Thyroid gland (tissue), 4 donors: ENCODE results near the gene SORCS2. TPM values are rescaled to one million over a fixed set of nuclear protein-coding genes. Genes with fewer than 3 reads are reported as not detected.
A peak's percentile ranks its signal among the peaks of the same experiment; 100 is the strongest.

Source experiments
- DNase-seq, 2 donors: peaks; one replicate each; pipeline ENCODE4 v3.0.0-alpha.2; 2019
- H3K27ac ChIP-seq, 3 donors: fragments of 200-600 bp; sonication (generic); 1 replicate in 2 of 3; 2 replicates in 1 of 3; pipeline ENCODE4 v1.5.1; 2016 to 2019; ENCODE audit warnings: mild to moderate bottlenecking in 1 of 3, moderate library complexity in 1 of 3
- H3K27me3 ChIP-seq: fragments of 200-600 bp; sonication (generic); one replicate; pipeline ENCODE4 v1.5.1; 2019
- H3K36me3 ChIP-seq, 2 donors: fragments of 200-600 bp; sonication (generic); one replicate each; pipeline ENCODE4 v1.5.1; 2016 to 2019
- H3K4me1 ChIP-seq, 2 donors: fragments of 200-600 bp; sonication (generic); one replicate each; pipeline ENCODE4 v1.5.1; 2017 to 2019
- H3K4me3 ChIP-seq, 3 donors: fragments of 200-600 bp; sonication (generic); replicated peaks in 1 of 3; 1 replicate in 2 of 3; 2 replicates in 1 of 3; pipeline ENCODE4 v1.5.1; 2016; ENCODE audit warnings: mild to moderate bottlenecking in 1 of 3
- H3K9me3 ChIP-seq: fragments of 200-600 bp; sonication (generic); one replicate; pipeline ENCODE4 v1.5.1; 2017
- POLR2A ChIP-seq, 2 donors: fragments of 450-650 bp; IDR thresholded peaks; one replicate each; pipeline ENCODE4 v1.6.1; 2017; ENCODE audit warnings: antibody characterized with exemption in 2 of 2, mild to moderate bottlenecking in 2 of 2, moderate library complexity in 1 of 2
- WGBS, 2 donors: methylation state at CpG; one replicate each; pipeline ENCODE4 v1.1.5; 2017; 5-methylcytosine and 5-hydroxymethylcytosine counted together
- intact Hi-C: fragments of 100-400 bp; cut with DNase I; formaldehyde crosslinking; loops from one replicate; pipeline ENCODE4 v1.15.1; 2023
- total RNA-seq, 4 donors: library from RNA; depleted of rRNA; stranded (reverse); fragments of >200 nt; gene quantifications; one replicate each; pipeline ENCODE4 v1.2.3, GENCODE V29; 2016
- TF ChIP-seq, protein P1 (sequence below), 6 experiments: fragments of 200-600 bp in 3 of 6; fragments of 450-650 bp in 3 of 6; sonication (generic) in 3 of 6; IDR thresholded peaks; one replicate each; pipeline ENCODE4 v1.5.1; 2016 to 2019; ENCODE audit warnings: antibody characterized with exemption in 6 of 6, mild to moderate bottlenecking in 2 of 6, inconsistent platforms in 1 of 6, moderate library complexity in 1 of 6

Gene SORCS2
- total RNA-seq, 4 donors from 2014 or later = 1.7 to 13.6 (median 3.6) TPM

- intact Hi-C loops = no loop called here
- Histone ChIP-seq H3K4me1 (peaks cover 6 to 7% of the 10 kb centered on the region in 2 donors), H3K36me3 (no peaks in the 10 kb centered on the region), H3K27ac (no peak overlapping the region), H3K27me3 (no peaks in the 10 kb centered on the region), H3K9me3 (no peaks in the 10 kb centered on the region), H3K4me3 (no peak overlapping the region)
- no peak for DNase-seq
- WGBS, 2 donors = 78 to 81% methylated on average over 15 of the region's 17 CpGs
- TF ChIP-seq, protein P1, sequence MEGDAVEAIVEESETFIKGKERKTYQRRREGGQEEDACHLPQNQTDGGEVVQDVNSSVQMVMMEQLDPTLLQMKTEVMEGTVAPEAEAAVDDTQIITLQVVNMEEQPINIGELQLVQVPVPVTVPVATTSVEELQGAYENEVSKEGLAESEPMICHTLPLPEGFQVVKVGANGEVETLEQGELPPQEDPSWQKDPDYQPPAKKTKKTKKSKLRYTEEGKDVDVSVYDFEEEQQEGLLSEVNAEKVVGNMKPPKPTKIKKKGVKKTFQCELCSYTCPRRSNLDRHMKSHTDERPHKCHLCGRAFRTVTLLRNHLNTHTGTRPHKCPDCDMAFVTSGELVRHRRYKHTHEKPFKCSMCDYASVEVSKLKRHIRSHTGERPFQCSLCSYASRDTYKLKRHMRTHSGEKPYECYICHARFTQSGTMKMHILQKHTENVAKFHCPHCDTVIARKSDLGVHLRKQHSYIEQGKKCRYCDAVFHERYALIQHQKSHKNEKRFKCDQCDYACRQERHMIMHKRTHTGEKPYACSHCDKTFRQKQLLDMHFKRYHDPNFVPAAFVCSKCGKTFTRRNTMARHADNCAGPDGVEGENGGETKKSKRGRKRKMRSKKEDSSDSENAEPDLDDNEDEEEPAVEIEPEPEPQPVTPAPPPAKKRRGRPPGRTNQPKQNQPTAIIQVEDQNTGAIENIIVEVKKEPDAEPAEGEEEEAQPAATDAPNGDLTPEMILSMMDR (IDR thresholded peaks at IDR 0.05) = no peak
- no peak for TF ChIP-seq POLR2A (IDR thresholded peaks at IDR 0.05)
These were observed 268.9 kb downstream of the SORCS2 start for GRCh38 chr4:7461230-7461629.

- H3K9me3 ChIP-seq = no peaks in the 10 kb centered on the region
- peaks cover 4 to 13% of the 10 kb centered on the region in 2 donors for H3K4me1 ChIP-seq
- H3K36me3 ChIP-seq = no peaks in the 10 kb centered on the region
- TF ChIP-seq, protein P1 (IDR thresholded peaks at IDR 0.05) = peak in 3 of 6 experiments; percentile 23 to 52 (median 51)
- no peak for TF ChIP-seq POLR2A (IDR thresholded peaks at IDR 0.05)
- intact Hi-C loops = no loop called here
- no peak overlapping the region for H3K27ac ChIP-seq
- DNase-seq = peak; percentile 54 to 77
- H3K27me3 ChIP-seq = no peaks in the 10 kb centered on the region
- no peak overlapping the region for H3K4me3 ChIP-seq
- 39 to 49% methylated on average over 11 of the region's 11 CpGs for WGBS, 2 donors
These were observed 270.2 kb downstream of the SORCS2 start for GRCh38 chr4:7462509-7462971.

GRCh38 chr4:7463566-7464258 lies 271.4 kb downstream of the SORCS2 start:
- no peaks in the 10 kb centered on the region for H3K27me3 ChIP-seq
- no peak for TF ChIP-seq POLR2A (IDR thresholded peaks at IDR 0.05)
- TF ChIP-seq, protein P1 (IDR thresholded peaks at IDR 0.05) = no peak
- H3K4me1 ChIP-seq = peaks cover 4 to 13% of the 10 kb centered on the region in 2 donors
- intact Hi-C loops = no loop called here
- H3K36me3 ChIP-seq = no peaks in the 10 kb centered on the region
- H3K27ac ChIP-seq = no peak overlapping the region
- WGBS, 2 donors = 80 to 93% methylated on average over 20 of the region's 20 CpGs
- no peaks in the 10 kb centered on the region for H3K9me3 ChIP-seq
- no peak overlapping the region for H3K4me3 ChIP-seq
- no peak for DNase-seq

DNA sequence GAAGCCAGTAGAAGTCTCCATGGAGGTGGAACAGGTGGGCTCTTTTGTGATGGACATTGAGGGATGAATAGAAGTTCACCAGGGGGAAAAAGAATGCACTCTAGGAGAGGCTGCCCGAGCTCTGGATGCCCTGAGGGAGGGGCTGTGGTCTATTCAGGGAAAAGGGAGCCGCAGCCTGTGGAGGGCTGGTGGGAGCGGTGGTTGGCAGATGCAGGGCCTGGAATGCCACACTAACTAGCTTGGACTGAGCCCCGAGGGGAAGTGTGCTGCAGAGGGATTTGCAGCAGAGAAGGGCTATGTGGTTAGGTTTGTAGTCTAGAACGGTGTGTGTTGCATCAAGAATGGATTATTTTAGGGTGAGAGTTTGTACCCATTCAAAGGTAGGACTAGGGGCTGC lies 271.9 kb downstream of the SORCS2 start:
- intact Hi-C loops = no loop called here
- Histone ChIP-seq H3K9me3 (no peaks in the 10 kb centered on the region), H3K4me1 (peaks cover 4 to 13% of the 10 kb centered on the region in 2 donors), H3K27me3 (no peaks in the 10 kb centered on the region), H3K36me3 (no peaks in the 10 kb centered on the region), H3K4me3 (no peak overlapping the region), H3K27ac (no peak overlapping the region)
- WGBS, 2 donors = 90% methylated on average over 5 of the region's 5 CpGs
- DNase-seq = no peak
- TF ChIP-seq, protein P1 (IDR thresholded peaks at IDR 0.05) = no peak
- no peak for TF ChIP-seq POLR2A (IDR thresholded peaks at IDR 0.05)

- Histone ChIP-seq H3K27me3 (no peaks in the 10 kb centered on the region), H3K4me1 (peaks cover 4 to 13% of the 10 kb centered on the region in 2 donors), H3K27ac (no peak overlapping the region), H3K9me3 (no peaks in the 10 kb centered on the region), H3K36me3 (no peaks in the 10 kb centered on the region), H3K4me3 (no peak overlapping the region)
- DNase-seq = no peak
- WGBS, 2 donors = 88 to 95% methylated on average over 5 to 9 of the region's 9 CpGs
- intact Hi-C loops = no loop called here
- no peak for TF ChIP-seq POLR2A (IDR thresholded peaks at IDR 0.05)
- TF ChIP-seq, protein P1 (IDR thresholded peaks at IDR 0.05) = no peak
These were observed 272.7 kb downstream of the SORCS2 start for GRCh38 chr4:7465017-7465416.
